BJ (cell line): ENCODE measurements around the gene GTF3C1. TPM values are rescaled to one million over a fixed set of nuclear protein-coding genes. Genes with fewer than 3 reads are reported as not detected.

ENCODE experiments used
- CTCF ChIA-PET: fragments of 350-600 bp; formaldehyde crosslinking; extraction: SDS; loops from one replicate; lab custom pipeline; 2021; ENCODE audit warnings: antibody characterized with exemption, inconsistent platforms; lab: Yijun Ruan, JAX
- POLR2A ChIA-PET: fragments of 300-600 bp; sonication (Branson Sonifier 250); formaldehyde crosslinking; extraction: SDS; loops from one replicate; lab custom pipeline; 2021; ENCODE audit warnings: antibody characterized with exemption; lab: Charles Lee
- DNase-seq: peaks from one replicate; pipeline ENCODE4 v3.0.0-alpha.2; 2011; ENCODE audit warnings: low read depth
- H3K27me3 ChIP-seq: 2 replicates; pipeline ENCODE4 v1.6.0; 2011; ENCODE audit warnings: low read length; ENCODE audit not compliant: control insufficient read depth, insufficient read depth
- H3K36me3 ChIP-seq: 2 replicates; pipeline ENCODE4 v1.5.1; 2011; ENCODE audit warnings: low read length; ENCODE audit not compliant: control insufficient read depth, insufficient read depth
- H3K4me3 ChIP-seq: 2 replicates; pipeline ENCODE4 v1.5.1; 2011; ENCODE audit warnings: low read depth, mild to moderate bottlenecking, control low read depth, low read length
- polyA plus RNA-seq: library from polyadenylated mRNA; depleted of rRNA; stranded (reverse); fragments of >200 nt; gene quantifications from 2 replicates; pipeline ENCODE4 v1.2.3, GENCODE V29; 2011
- TF ChIP-seq, protein P1 (sequence below): IDR thresholded peaks from 2 replicates; pipeline ENCODE4 v1.5.1; 2011; ENCODE audit warnings: low read depth, mild to moderate bottlenecking, control low read depth, inconsistent platforms, low read length, moderate library complexity; ENCODE audit not compliant: insufficient read depth

Gene GTF3C1
- polyA plus RNA-seq, 1 experiment: 35.8 TPM

- Histone ChIP-seq H3K36me3 (no peaks in the 10 kb centered on the region), H3K4me3 (no peak overlapping the region), H3K27me3 (no peaks in the 10 kb centered on the region)
- ChIA-PET POLR2A (no interaction called here), CTCF (interaction anchor here (1.2 kb wide), 1 partner anchor 12 kb away, joined by 3 read pairs; no protein-coding TSS in a partner anchor)
- DNase-seq: no peak
- TF ChIP-seq, protein P1, sequence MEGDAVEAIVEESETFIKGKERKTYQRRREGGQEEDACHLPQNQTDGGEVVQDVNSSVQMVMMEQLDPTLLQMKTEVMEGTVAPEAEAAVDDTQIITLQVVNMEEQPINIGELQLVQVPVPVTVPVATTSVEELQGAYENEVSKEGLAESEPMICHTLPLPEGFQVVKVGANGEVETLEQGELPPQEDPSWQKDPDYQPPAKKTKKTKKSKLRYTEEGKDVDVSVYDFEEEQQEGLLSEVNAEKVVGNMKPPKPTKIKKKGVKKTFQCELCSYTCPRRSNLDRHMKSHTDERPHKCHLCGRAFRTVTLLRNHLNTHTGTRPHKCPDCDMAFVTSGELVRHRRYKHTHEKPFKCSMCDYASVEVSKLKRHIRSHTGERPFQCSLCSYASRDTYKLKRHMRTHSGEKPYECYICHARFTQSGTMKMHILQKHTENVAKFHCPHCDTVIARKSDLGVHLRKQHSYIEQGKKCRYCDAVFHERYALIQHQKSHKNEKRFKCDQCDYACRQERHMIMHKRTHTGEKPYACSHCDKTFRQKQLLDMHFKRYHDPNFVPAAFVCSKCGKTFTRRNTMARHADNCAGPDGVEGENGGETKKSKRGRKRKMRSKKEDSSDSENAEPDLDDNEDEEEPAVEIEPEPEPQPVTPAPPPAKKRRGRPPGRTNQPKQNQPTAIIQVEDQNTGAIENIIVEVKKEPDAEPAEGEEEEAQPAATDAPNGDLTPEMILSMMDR: no peak
Measured at GRCh38 chr16:27445502-27446175, 104.1 kb downstream of the GTF3C1 start.

- Histone ChIP-seq H3K27me3 (no peaks in the 10 kb centered on the region), H3K36me3 (no peaks in the 10 kb centered on the region), H3K4me3 (no peak overlapping the region)
- TF ChIP-seq, protein P1: no peak
- CTCF ChIA-PET: interaction anchor here (1.3 kb wide), 1 partner anchor 11 kb away, joined by 3 read pairs; no protein-coding TSS in a partner anchor
- no peak for DNase-seq
- POLR2A ChIA-PET: no interaction called here
Measured at GRCh38 chr16:27444470-27444869, 105.2 kb downstream of the GTF3C1 start.

GRCh38 chr16:27444015-27444414, 105.7 kb downstream of the GTF3C1 start:
- H3K27me3 ChIP-seq: no peaks in the 10 kb centered on the region
- no peak overlapping the region for H3K4me3 ChIP-seq
- no peak for DNase-seq
- H3K36me3 ChIP-seq: no peaks in the 10 kb centered on the region
- POLR2A ChIA-PET: no interaction called here
- CTCF ChIA-PET: interaction anchor here (1.3 kb wide), 1 partner anchor 11 kb away, joined by 3 read pairs; no protein-coding TSS in a partner anchor
- TF ChIP-seq, protein P1: no peak

GRCh38 chr16:27441998-27442397, 107.7 kb downstream of the GTF3C1 start:
- TF ChIP-seq, protein P1: no peak
- no peaks in the 10 kb centered on the region for H3K36me3 ChIP-seq
- no peak overlapping the region for H3K4me3 ChIP-seq
- ChIA-PET CTCF (no interaction called here), POLR2A (no interaction called here)
- no peak for DNase-seq
- no peaks in the 10 kb centered on the region for H3K27me3 ChIP-seq

GRCh38 chr16:27441276-27441675, 108.4 kb downstream of the GTF3C1 start:
- ChIA-PET CTCF (no interaction called here), POLR2A (no interaction called here)
- Histone ChIP-seq H3K36me3 (no peaks in the 10 kb centered on the region), H3K4me3 (no peak overlapping the region), H3K27me3 (no peaks in the 10 kb centered on the region)
- DNase-seq: no peak
- TF ChIP-seq, protein P1: no peak
